PC-9 (cell line): ENCODE measurements around the gene ADAMTS15. TPM values are rescaled to one million over a fixed set of nuclear protein-coding genes. Genes with fewer than 3 reads are reported as not detected.
A peak's percentile ranks its signal among the peaks of the same experiment; 100 is the strongest.

Experiments used
- BruUV-seq: library from RNA; stranded (reverse); fragments of 400-500 nt; replicated peaks from 2 replicates; lab custom pipeline; 2021; lab: Mats Ljungman, UMichigan
- CTCF ChIA-PET: fragments of 300-600 bp; sonication (Branson Sonifier 250); formaldehyde crosslinking; loops from one replicate; lab custom pipeline; 2022; ENCODE audit warnings: antibody characterized with exemption; lab: Charles Lee
- POLR2A ChIA-PET: fragments of 300-600 bp; sonication (Branson Sonifier 250); formaldehyde crosslinking; loops from one replicate; lab custom pipeline; 2022; ENCODE audit warnings: antibody characterized with exemption; ENCODE audit not compliant: unreplicated experiment; lab: Charles Lee
- DNase-seq, 2 experiments: peaks; one replicate each; pipeline versions ENCODE4 v3.0.0 to v3.0.0-alpha.2; 2015 to 2022; ENCODE audit warnings: mixed read lengths in 1 of 2
- H2AFZ ChIP-seq: fragments of 200-600 bp; sonication (generic); 2 replicates; pipeline ENCODE4 v1.8.1; 2017; ENCODE audit warnings: antibody characterized with exemption
- H3F3A ChIP-seq: fragments of 200-600 bp; sonication (generic); 2 replicates; pipeline ENCODE4 v1.8.1; 2017; ENCODE audit warnings: antibody characterized with exemption, mild to moderate bottlenecking, low read depth; ENCODE audit not compliant: insufficient read depth
- H3K27ac ChIP-seq: fragments of 200-600 bp; sonication (generic); 2 replicates; pipeline ENCODE4 v1.6.1; 2016; ENCODE audit warnings: mixed run types
- H3K27me3 ChIP-seq: fragments of 200-600 bp; sonication (generic); 2 replicates; pipeline ENCODE4 v1.6.1; 2016; ENCODE audit warnings: low read depth, mixed run types; ENCODE audit not compliant: insufficient read depth
- H3K36me3 ChIP-seq: fragments of 200-600 bp; sonication (generic); 2 replicates; pipeline ENCODE4 v1.6.1; 2016; ENCODE audit warnings: low read depth, mixed run types
- H3K4me1 ChIP-seq: fragments of 200-600 bp; sonication (generic); replicated peaks from 2 replicates; pipeline ENCODE4 v1.6.1; 2016; ENCODE audit warnings: mixed run types; ENCODE audit not compliant: insufficient read depth
- H3K4me2 ChIP-seq: fragments of 200-600 bp; sonication (generic); 2 replicates; pipeline ENCODE4 v1.6.1; 2017; ENCODE audit warnings: mixed run types
- H3K4me3 ChIP-seq: fragments of 200-600 bp; sonication (generic); 2 replicates; pipeline ENCODE4 v1.6.1; 2016; ENCODE audit warnings: mixed run types
- H3K79me2 ChIP-seq: fragments of 200-600 bp; sonication (generic); 2 replicates; pipeline ENCODE4 v1.6.1; 2017; ENCODE audit warnings: low read depth, mixed run types
- H3K9me2 ChIP-seq: fragments of 200-600 bp; sonication (generic); 2 replicates; pipeline ENCODE4 v1.8.1; 2017; ENCODE audit warnings: mild to moderate bottlenecking; ENCODE audit not compliant: insufficient read depth
- H3K9me3 ChIP-seq: fragments of 200-600 bp; sonication (generic); 2 replicates; pipeline ENCODE4 v1.8.1; 2016; ENCODE audit warnings: low read depth; ENCODE audit not compliant: insufficient read depth
- H4K20me1 ChIP-seq: fragments of 200-600 bp; sonication (generic); 2 replicates; pipeline ENCODE4 v1.8.1; 2017; ENCODE audit not compliant: insufficient read depth
- CTCF ChIP-seq: fragments of 200-600 bp; sonication (generic); conservative IDR thresholded peaks from 2 replicates; pipeline ENCODE4 v1.6.1; 2017; ENCODE audit warnings: mixed run types, antibody characterized with exemption, mild to moderate bottlenecking, moderate library complexity
- EZH2 ChIP-seq: fragments of 200-600 bp; sonication (generic); IDR thresholded peaks from 2 replicates; pipeline ENCODE4 v1.8.0; 2017; ENCODE audit warnings: antibody characterized with exemption, low read depth
- intact Hi-C: fragments of 100-400 bp; cut with micrococcal nuclease; formaldehyde crosslinking; loops from one replicate; pipeline ENCODE4 v1.10.0; 2022; ENCODE audit not compliant: unreplicated experiment
- total RNA-seq: library from RNA; stranded (reverse); gene quantifications from 2 replicates; pipeline ENCODE4 v1.2.3, GENCODE V29; 2021

Gene ADAMTS15
- total RNA-seq, 1 experiment from 2014 or later: 2.2 TPM

- TF ChIP-seq CTCF: no peak
- TF ChIP-seq EZH2: no peak
- BruUV-seq: no TSS peak
- no peak overlapping the region for H3K4me3 ChIP-seq
- 0 out of 2 replicates have a peak, but pooled peaks cover 8% of the 10 kb centered on the region for H3F3A ChIP-seq
- peaks cover 12% of the 10 kb centered on the region for H3K4me1 ChIP-seq
- CTCF ChIA-PET: no interaction called here
- H3K4me2 ChIP-seq: no peak overlapping the region
- H3K36me3 ChIP-seq: no peaks in the 10 kb centered on the region
- H3K27ac ChIP-seq: no peak overlapping the region
- no peaks in the 10 kb centered on the region for H3K9me2 ChIP-seq
- no peaks in the 10 kb centered on the region for H3K79me2 ChIP-seq
- H2AFZ ChIP-seq: no peak overlapping the region
- no peaks in the 10 kb centered on the region for H4K20me1 ChIP-seq
- no peak for DNase-seq
- no peaks in the 10 kb centered on the region for H3K9me3 ChIP-seq
- POLR2A ChIA-PET: no interaction called here
- intact Hi-C loops: no loop called here
- H3K27me3 ChIP-seq: no peaks in the 10 kb centered on the region
Measured at GRCh38 chr11:130464291-130464812, 15.9 kb downstream of the ADAMTS15 start.

GRCh38 chr11:130465263-130465662 lies 16.8 kb downstream of the ADAMTS15 start:
- H2AFZ ChIP-seq: no peak overlapping the region
- H3K9me3 ChIP-seq: no peaks in the 10 kb centered on the region
- no TSS peak for BruUV-seq
- 0 out of 2 replicates have a peak, but pooled peaks cover 8% of the 10 kb centered on the region for H3F3A ChIP-seq
- H3K4me1 ChIP-seq: peaks cover 12% of the 10 kb centered on the region
- H3K36me3 ChIP-seq: no peaks in the 10 kb centered on the region
- DNase-seq: peak in 1 of 2 experiments; percentile 45
- H4K20me1 ChIP-seq: no peaks in the 10 kb centered on the region
- H3K27me3 ChIP-seq: no peaks in the 10 kb centered on the region
- no peak overlapping the region for H3K4me3 ChIP-seq
- H3K4me2 ChIP-seq: no peak overlapping the region; the same call in 1 of the 2 replicates
- ChIA-PET CTCF (no interaction called here), POLR2A (no interaction called here)
- TF ChIP-seq CTCF (no peak), EZH2 (no peak)
- H3K27ac ChIP-seq: peak overlapping the region; percentile 54
- intact Hi-C loops: no loop called here
- no peaks in the 10 kb centered on the region for H3K9me2 ChIP-seq
- no peaks in the 10 kb centered on the region for H3K79me2 ChIP-seq

GRCh38 chr11:130467116-130467900 lies 18.9 kb downstream of the ADAMTS15 start:
- CTCF ChIA-PET: no interaction called here
- no peak overlapping the region for H3K4me2 ChIP-seq
- peaks cover 12% of the 10 kb centered on the region for H3K4me1 ChIP-seq
- H3F3A ChIP-seq: 0 out of 2 replicates have a peak, but pooled peaks cover 8% of the 10 kb centered on the region
- TF ChIP-seq EZH2 (no peak), CTCF (no peak)
- H2AFZ ChIP-seq: no peak overlapping the region
- no peaks in the 10 kb centered on the region for H3K27me3 ChIP-seq
- POLR2A ChIA-PET: no interaction called here
- no peaks in the 10 kb centered on the region for H3K9me2 ChIP-seq
- no peaks in the 10 kb centered on the region for H3K36me3 ChIP-seq
- no peak overlapping the region for H3K4me3 ChIP-seq
- no peak overlapping the region for H3K27ac ChIP-seq
- H3K9me3 ChIP-seq: no peaks in the 10 kb centered on the region
- no peaks in the 10 kb centered on the region for H3K79me2 ChIP-seq
- DNase-seq: no peak
- no TSS peak for BruUV-seq
- intact Hi-C loops: no loop called here
- H4K20me1 ChIP-seq: no peaks in the 10 kb centered on the region
